Measurements from ENCODE around the gene PLAC1.

- TF ChIP-seq E2F5 (CRISPR knock-in tag; conservative IDR thresholded peaks at IDR 0.05) (no peak), HOMEZ (CRISPR knock-in tag; IDR thresholded peaks at IDR 0.05; ENCODE audit: low read depth) (no peak), MAZ (IDR thresholded peaks at IDR 0.05; ENCODE audit: borderline replicate concordance, low read depth, low read length) (no peak), MAZ (CRISPR knock-in tag; IDR thresholded peaks at IDR 0.05; ENCODE audit: low read depth) (no peak), NFYB (CRISPR knock-in tag; IDR thresholded peaks at IDR 0.05) (no peak), MEIS2 (CRISPR knock-in tag; IDR thresholded peaks at IDR 0.05) (no peak), EHMT2 (IDR thresholded peaks at IDR 0.05; ENCODE audit: borderline replicate concordance, low read depth, low read length) (no peak), CTCF (CRISPR knock-in tag; IDR thresholded peaks at IDR 0.05) (no peak), RAD21 (CRISPR knock-in tag; IDR thresholded peaks at IDR 0.05) (no peak), CHD2 (IDR thresholded peaks at IDR 0.05; ENCODE audit: low read depth, low read length) (no peak), FOXJ3 (CRISPR knock-in tag; IDR thresholded peaks at IDR 0.05; ENCODE audit: borderline replicate concordance) (no peak)
- TF ChIP-seq, protein P1, sequence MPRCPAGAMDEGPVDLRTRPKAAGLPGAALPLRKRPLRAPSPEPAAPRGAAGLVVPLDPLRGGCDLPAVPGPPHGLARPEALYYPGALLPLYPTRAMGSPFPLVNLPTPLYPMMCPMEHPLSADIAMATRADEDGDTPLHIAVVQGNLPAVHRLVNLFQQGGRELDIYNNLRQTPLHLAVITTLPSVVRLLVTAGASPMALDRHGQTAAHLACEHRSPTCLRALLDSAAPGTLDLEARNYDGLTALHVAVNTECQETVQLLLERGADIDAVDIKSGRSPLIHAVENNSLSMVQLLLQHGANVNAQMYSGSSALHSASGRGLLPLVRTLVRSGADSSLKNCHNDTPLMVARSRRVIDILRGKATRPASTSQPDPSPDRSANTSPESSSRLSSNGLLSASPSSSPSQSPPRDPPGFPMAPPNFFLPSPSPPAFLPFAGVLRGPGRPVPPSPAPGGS (CRISPR knock-in tag; IDR thresholded peaks at IDR 0.05), result no peak
- TF ChIP-seq, protein P2, sequence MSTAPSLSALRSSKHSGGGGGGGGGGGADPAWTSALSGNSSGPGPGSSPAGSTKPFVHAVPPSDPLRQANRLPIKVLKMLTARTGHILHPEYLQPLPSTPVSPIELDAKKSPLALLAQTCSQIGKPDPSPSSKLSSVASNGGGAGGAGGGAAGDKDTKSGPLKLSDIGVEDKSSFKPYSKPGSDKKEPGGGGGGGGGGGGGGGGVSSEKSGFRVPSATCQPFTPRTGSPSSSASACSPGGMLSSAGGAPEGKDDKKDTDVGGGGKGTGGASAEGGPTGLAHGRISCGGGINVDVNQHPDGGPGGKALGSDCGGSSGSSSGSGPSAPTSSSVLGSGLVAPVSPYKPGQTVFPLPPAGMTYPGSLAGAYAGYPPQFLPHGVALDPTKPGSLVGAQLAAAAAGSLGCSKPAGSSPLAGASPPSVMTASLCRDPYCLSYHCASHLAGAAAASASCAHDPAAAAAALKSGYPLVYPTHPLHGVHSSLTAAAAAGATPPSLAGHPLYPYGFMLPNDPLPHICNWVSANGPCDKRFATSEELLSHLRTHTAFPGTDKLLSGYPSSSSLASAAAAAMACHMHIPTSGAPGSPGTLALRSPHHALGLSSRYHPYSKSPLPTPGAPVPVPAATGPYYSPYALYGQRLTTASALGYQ (CRISPR knock-in tag; IDR thresholded peaks at IDR 0.05), result no peak
Measured at GRCh38 chrX:134679221-134679620, 20.9 kb upstream of the PLAC1 start.

Data from HepG2 (cell line).